Measurements from ENCODE around the gene CXXC5. TPM values are rescaled to one million over a fixed set of nuclear protein-coding genes. Genes with fewer than 3 reads are reported as not detected.

Gene CXXC5
- total and polyA plus RNA-seq, 2 of the 4 experiments (the other 2 are of a cell fraction): 24.9 to 35.7 TPM

- TF ChIP-seq USF2 (IDR thresholded peaks at IDR 0.05; ENCODE audit: low read depth, low read length) (no peak), CEBPB (IDR thresholded peaks at IDR 0.05; ENCODE audit: low read depth, low read length) (no peak)
Observed at GRCh38 chr5:139633295-139634027, 14.7 kb upstream of the CXXC5 start (continued).

- Histone ChIP-seq H2BK120ac (ENCODE audit: low read depth, low read length) (no peak overlapping the region), H3K14ac (replicated peaks; ENCODE audit: low read depth, low read length) (no peak overlapping the region), H3K4me1 (ENCODE audit: control insufficient read depth, insufficient read depth, low read length) (peaks cover 21% of the 10 kb centered on the region), H3K4me3 (ENCODE audit: insufficient read depth, low read depth, low read length) (no peak overlapping the region), H3K4ac (ENCODE audit: low read depth, low read length) (no peak overlapping the region), H2BK20ac (ENCODE audit: low read depth, low read length) (no peak overlapping the region), H3K23ac (ENCODE audit: low read depth, low read length) (no peak overlapping the region), H4K91ac (ENCODE audit: insufficient read depth, low read depth, low read length) (no peak overlapping the region), H3K9me1 (ENCODE audit: insufficient read depth, low read length) (peaks cover 19% of the 10 kb centered on the region), H2BK5ac (ENCODE audit: low read depth, low read length, poor library complexity, severe bottlenecking) (no peak overlapping the region), H2BK15ac (ENCODE audit: low read depth, low read length) (no peak overlapping the region), H3K36me3 (ENCODE audit: control insufficient read depth, insufficient read depth, low read length) (peaks cover 1% of the 10 kb centered on the region; the same call in 1 of the 2 replicates), H3K79me1 (ENCODE audit: low read depth in 1 of 2, low read length in 2 of 2) (peaks cover 4 to 46% of the 10 kb centered on the region in 2 experiments; a peak in 3 of 4 replicates), H4K5ac (ENCODE audit: low read depth, low read length) (no peak overlapping the region), H3K4me2 (ENCODE audit: low read depth, low read length) (no peak overlapping the region), H2AK9ac (replicated peaks; ENCODE audit: low read depth, low read length, poor library complexity) (no peak overlapping the region), H3K18ac (ENCODE audit: low read depth, low read length) (no peak overlapping the region), H3K27me3 (ENCODE audit: control insufficient read depth, insufficient read depth, low read length) (no peaks in the 10 kb centered on the region), H2AFZ (replicated peaks; ENCODE audit: low read length, poor library complexity) (no peak overlapping the region), H3K9me3 (ENCODE audit: control insufficient read depth, insufficient read depth, low read length) (no peaks in the 10 kb centered on the region), H3K27ac (ENCODE audit: insufficient read depth, low read length) (no peak overlapping the region), H4K20me1 (ENCODE audit: insufficient read depth, low read length) (peaks cover 14% of the 10 kb centered on the region), H4K8ac (ENCODE audit: low read depth in 2 of 2, low read length in 2 of 2) (no peak overlapping the region), H2AK5ac (ENCODE audit: low read depth, low read length) (no peak overlapping the region), H3K56ac (ENCODE audit: extremely low read depth, insufficient read depth, low read length) (no peak overlapping the region), H3K9ac (ENCODE audit: low read depth, low read length) (no peak overlapping the region)
- dilution Hi-C loops (cut with HindIII; ENCODE audit: low sequenced_read_pairs, unreplicated experiment) (loop anchor here (25.0 kb wide), 1 partner anchor 128 kb away; no protein-coding TSS in a partner anchor), intact Hi-C loops (cut with micrococcal nuclease) (loop anchor here (5.0 to 10.0 kb wide), 2 partner anchors 57 to 211 kb away; no protein-coding TSS in a partner anchor), in situ Hi-C loops (cut with MboI; ENCODE audit: low sequenced_read_pairs) (loop anchor here (5.0 to 25.0 kb wide), 2 partner anchors 128 to 478 kb away; partner anchors contain the start of gene PURA)
- POLR2A ChIA-PET (ENCODE audit: unreplicated experiment): no interaction called here
- DNase-seq: no peak
- CTCF ChIA-PET: interaction anchor here (0.7 to 6.7 kb wide), 12 partner anchors 14 to 133 kb away, joined by 3 to 59 read pairs (median 3); partner anchors contain the start of gene CXXC5
- 100% methylated on average over 1 of the region's 2 CpGs; no CpG with 5 or more reads in 1 of the 2 experiments for WGBS, 2 experiments (ENCODE audit: extremely low coverage in 2 of 2, insufficient read length in 1 of 2)
- no TSS peak for BruUV-seq (replicated peaks)
- ATAC-seq (ENCODE audit: low read depth): no peak
- TF ChIP-seq RAD21 (IDR thresholded peaks at IDR 0.05; ENCODE audit: low read length): no peak
- no peak for TF ChIP-seq CTCF (conservative IDR thresholded peaks at IDR 0.05; ENCODE audit: low read depth, low read length)
- no peak for TF ChIP-seq ELK1 (IDR thresholded peaks at IDR 0.05; ENCODE audit: borderline replicate concordance, low read depth, low read length)
- TF ChIP-seq NFE2L2 (IDR thresholded peaks at IDR 0.05; ENCODE audit: low read depth, low read length): no peak
- TF ChIP-seq SMC3 (IDR thresholded peaks at IDR 0.05; ENCODE audit: low read depth, low read length): no peak
- no peak for TF ChIP-seq MAFK (IDR thresholded peaks at IDR 0.05; ENCODE audit: low read depth, low read length)
- no peak for TF ChIP-seq FOS (IDR thresholded peaks at IDR 0.05; ENCODE audit: low read depth, low read length)
- no peak for TF ChIP-seq CHD1 (IDR thresholded peaks at IDR 0.05; ENCODE audit: low read depth, low read length)
- no peak for TF ChIP-seq RFX5 (IDR thresholded peaks at IDR 0.05; ENCODE audit: low read depth, low read length)
- no peak for TF ChIP-seq MXI1 (IDR thresholded peaks at IDR 0.05; ENCODE audit: borderline replicate concordance, low read depth, low read length)
Observed at GRCh38 chr5:139634028-139634325, 14.2 kb upstream of the CXXC5 start.

Data from IMR-90 (cell line).